ENCODE data around the gene EEF1A2. TPM values are rescaled to one million over a fixed set of nuclear protein-coding genes. Genes with fewer than 3 reads are reported as not detected.

Gene EEF1A2
- total and polyA plus RNA-seq, 2 experiments from 2014 or later: 1.3 to 37.1 TPM

DNA sequence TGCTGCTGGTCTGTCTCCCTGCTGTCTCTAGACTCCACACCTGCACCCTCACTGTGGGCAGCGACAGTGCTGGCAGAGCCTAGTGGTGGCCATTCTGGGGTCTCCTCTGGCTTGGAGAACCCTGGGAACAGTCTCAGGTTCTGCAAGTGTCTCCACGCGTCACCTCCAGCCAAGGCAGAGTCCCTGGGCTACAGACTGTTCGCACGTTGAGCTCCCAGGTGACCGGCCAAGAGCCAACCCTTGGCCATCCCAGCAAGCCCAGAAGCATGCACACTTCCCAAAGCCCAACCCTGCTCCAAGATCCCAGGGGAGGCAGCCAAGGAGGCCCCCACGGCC lies 4.8 kb downstream of the EEF1A2 start:
- H2AFZ ChIP-seq: no peak overlapping the region
- peaks cover 17% of the 10 kb centered on the region for H3K36me3 Mint-ChIP-seq (ENCODE audit: low read depth)
- no peak overlapping the region for H3K4me3 ChIP-seq
- peaks cover 14% of the 10 kb centered on the region; the same call in 1 of the 2 replicates for H3K4me1 ChIP-seq (ENCODE audit: insufficient read depth)
- DNase-seq (ENCODE audit: low spot score) (no peak), ATAC-seq (no peak)
- H3F3A ChIP-seq (replicated peaks; ENCODE audit: low read depth): no peaks in the 10 kb centered on the region
- H3K27ac Mint-ChIP-seq: no peak overlapping the region
- H3K9me3 Mint-ChIP-seq: peaks cover 3% of the 10 kb centered on the region; the same call in 1 of the 3 replicates
- H3K9me2 ChIP-seq (ENCODE audit: insufficient read depth): 0 out of 2 replicates have a peak, but pooled peaks cover 5% of the 10 kb centered on the region
- H3K79me2 ChIP-seq (replicated peaks; ENCODE audit: insufficient read depth): no peaks in the 10 kb centered on the region
- H3K27ac ChIP-seq (ENCODE audit: low read depth): no peak overlapping the region
- no peak overlapping the region for H3K4me3 Mint-ChIP-seq
- no peaks in the 10 kb centered on the region for H4K20me1 ChIP-seq (replicated peaks; ENCODE audit: insufficient read depth)
- H3K4me2 ChIP-seq: no peak overlapping the region
- TF ChIP-seq NANOG (IDR thresholded peaks at IDR 0.05; ENCODE audit: borderline replicate concordance) (no peak), ZNF114 (CRISPR knock-in tag; IDR thresholded peaks at IDR 0.05) (no peak), JUNB (IDR thresholded peaks at IDR 0.05; ENCODE audit: unreplicated experiment) (no peak), REST (IDR thresholded peaks at IDR 0.05; ENCODE audit: unreplicated experiment) (no peak), CREB1 (CRISPR knock-in tag; IDR thresholded peaks at IDR 0.05; ENCODE audit: low read depth) (no peak), ZNF331 (CRISPR knock-in tag; IDR thresholded peaks at IDR 0.05; ENCODE audit: low read depth) (no peak), STAT1 (IDR thresholded peaks at IDR 0.05; ENCODE audit: unreplicated experiment) (no peak), POLR2AphosphoS5 (IDR thresholded peaks at IDR 0.05; ENCODE audit: low read depth) (no peak), EZH2phosphoT487 (IDR thresholded peaks at IDR 0.05; ENCODE audit: unreplicated experiment) (no peak), CTCF (conservative IDR thresholded peaks at IDR 0.05; ENCODE audit: low read depth in 2 of 2) (no peak), ETS1 (IDR thresholded peaks at IDR 0.05) (no peak), EZH2 (IDR thresholded peaks at IDR 0.05; ENCODE audit: low read depth, unreplicated experiment) (no peak)
- TF ChIP-seq, protein P1, sequence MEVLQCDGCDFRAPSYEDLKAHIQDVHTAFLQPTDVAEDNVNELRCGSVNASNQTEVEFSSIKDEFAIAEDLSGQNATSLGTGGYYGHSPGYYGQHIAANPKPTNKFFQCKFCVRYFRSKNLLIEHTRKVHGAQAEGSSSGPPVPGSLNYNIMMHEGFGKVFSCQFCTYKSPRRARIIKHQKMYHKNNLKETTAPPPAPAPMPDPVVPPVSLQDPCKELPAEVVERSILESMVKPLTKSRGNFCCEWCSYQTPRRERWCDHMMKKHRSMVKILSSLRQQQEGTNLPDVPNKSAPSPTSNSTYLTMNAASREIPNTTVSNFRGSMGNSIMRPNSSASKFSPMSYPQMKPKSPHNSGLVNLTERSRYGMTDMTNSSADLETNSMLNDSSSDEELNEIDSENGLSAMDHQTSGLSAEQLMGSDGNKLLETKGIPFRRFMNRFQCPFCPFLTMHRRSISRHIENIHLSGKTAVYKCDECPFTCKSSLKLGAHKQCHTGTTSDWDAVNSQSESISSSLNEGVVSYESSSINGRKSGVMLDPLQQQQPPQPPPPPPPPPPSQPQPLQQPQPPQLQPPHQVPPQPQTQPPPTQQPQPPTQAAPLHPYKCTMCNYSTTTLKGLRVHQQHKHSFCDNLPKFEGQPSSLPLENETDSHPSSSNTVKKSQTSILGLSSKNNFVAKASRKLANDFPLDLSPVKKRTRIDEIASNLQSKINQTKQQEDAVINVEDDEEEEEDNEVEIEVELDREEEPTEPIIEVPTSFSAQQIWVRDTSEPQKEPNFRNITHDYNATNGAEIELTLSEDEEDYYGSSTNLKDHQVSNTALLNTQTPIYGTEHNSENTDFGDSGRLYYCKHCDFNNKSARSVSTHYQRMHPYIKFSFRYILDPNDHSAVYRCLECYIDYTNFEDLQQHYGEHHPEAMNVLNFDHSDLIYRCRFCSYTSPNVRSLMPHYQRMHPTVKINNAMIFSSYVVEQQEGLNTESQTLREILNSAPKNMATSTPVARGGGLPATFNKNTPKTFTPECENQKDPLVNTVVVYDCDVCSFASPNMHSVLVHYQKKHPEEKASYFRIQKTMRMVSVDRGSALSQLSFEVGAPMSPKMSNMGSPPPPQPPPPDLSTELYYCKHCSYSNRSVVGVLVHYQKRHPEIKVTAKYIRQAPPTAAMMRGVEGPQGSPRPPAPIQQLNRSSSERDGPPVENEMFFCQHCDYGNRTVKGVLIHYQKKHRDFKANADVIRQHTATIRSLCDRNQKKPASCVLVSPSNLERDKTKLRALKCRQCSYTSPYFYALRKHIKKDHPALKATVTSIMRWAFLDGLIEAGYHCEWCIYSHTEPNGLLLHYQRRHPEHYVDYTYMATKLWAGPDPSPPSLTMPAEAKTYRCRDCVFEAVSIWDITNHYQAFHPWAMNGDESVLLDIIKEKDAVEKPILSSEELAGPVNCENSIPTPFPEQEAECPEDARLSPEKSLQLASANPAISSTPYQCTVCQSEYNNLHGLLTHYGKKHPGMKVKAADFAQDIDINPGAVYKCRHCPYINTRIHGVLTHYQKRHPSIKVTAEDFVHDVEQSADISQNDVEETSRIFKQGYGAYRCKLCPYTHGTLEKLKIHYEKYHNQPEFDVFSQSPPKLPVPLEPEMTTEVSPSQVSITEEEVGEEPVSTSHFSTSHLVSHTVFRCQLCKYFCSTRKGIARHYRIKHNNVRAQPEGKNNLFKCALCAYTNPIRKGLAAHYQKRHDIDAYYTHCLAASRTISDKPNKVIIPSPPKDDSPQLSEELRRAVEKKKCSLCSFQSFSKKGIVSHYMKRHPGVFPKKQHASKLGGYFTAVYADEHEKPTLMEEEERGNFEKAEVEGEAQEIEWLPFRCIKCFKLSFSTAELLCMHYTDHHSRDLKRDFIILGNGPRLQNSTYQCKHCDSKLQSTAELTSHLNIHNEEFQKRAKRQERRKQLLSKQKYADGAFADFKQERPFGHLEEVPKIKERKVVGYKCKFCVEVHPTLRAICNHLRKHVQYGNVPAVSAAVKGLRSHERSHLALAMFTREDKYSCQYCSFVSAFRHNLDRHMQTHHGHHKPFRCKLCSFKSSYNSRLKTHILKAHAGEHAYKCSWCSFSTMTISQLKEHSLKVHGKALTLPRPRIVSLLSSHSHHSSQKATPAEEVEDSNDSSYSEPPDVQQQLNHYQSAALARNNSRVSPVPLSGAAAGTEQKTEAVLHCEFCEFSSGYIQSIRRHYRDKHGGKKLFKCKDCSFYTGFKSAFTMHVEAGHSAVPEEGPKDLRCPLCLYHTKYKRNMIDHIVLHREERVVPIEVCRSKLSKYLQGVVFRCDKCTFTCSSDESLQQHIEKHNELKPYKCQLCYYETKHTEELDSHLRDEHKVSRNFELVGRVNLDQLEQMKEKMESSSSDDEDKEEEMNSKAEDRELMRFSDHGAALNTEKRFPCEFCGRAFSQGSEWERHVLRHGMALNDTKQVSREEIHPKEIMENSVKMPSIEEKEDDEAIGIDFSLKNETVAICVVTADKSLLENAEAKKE (CRISPR knock-in tag; IDR thresholded peaks at IDR 0.05): no peak
- H3K27me3 ChIP-seq (ENCODE audit: insufficient read depth): peaks cover 35% of the 10 kb centered on the region
- H3K4me1 Mint-ChIP-seq: peaks cover 3% of the 10 kb centered on the region; the same call in 2 of the 3 replicates
- peaks cover 32% of the 10 kb centered on the region for H3K27me3 Mint-ChIP-seq (ENCODE audit: insufficient read depth, low read depth, poor library complexity)
- H3K36me3 ChIP-seq (ENCODE audit: insufficient read depth): no peaks in the 10 kb centered on the region

Data from GM23338 (cell line).